ENCODE data around the gene PLAGL1.

The PLAGL1 gene

GRCh38 chr6:144036835-144037195 lies 28.8 kb upstream of the PLAGL1 start:
- H3K4me3 ChIP-seq (replicated peaks in 1 of 2; ENCODE audit: low read depth in 2 of 2, low read length in 2 of 2) = no peak overlapping the region
- no peak for TF ChIP-seq CTCF (IDR thresholded peaks at IDR 0.05; ENCODE audit: low read depth, low read length)
- DNase-seq (ENCODE audit: low read depth in 2 of 2) = no peak

DNA sequence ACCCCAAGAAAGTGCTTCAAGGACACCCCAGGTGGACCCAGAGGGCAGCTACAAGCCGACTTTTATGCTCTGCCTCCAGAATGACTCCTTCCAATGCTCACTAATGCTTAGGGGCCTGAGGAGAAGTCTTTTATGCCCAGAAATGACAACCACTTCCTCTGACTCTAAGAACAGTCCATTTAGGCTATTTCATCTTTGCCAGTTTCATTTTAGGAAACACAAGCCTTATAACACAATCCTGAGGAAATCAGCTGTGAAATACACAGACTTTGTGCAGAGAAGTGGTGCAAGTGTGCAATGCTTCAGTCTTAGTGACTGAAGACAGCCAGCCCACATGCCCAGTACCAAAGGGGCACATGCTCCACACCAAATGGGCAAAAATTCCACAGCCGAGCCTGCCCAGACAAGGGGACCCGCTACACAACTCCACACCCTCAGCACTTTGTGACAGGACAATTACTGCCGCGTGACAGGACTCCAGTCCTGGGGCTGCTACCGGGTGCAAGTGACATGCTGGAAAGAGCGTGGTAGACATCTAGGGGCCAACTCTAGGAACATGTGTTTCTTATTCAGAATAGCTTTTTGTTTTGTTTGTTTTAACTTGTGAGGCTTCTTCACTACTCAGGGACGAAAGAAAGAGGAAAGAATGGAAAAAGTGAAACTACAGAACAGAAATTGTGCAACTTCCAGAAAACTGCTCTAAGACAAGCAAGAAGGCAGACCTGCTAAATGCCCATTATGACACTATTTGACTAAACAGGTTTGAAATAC lies 28.2 kb upstream of the PLAGL1 start:
- peak; percentile 31 to 52 for DNase-seq (ENCODE audit: low read depth in 2 of 2)
- TF ChIP-seq CTCF (IDR thresholded peaks at IDR 0.05; ENCODE audit: low read depth, low read length) = no peak
- peak overlapping the region in 1 of 2 donors; percentile 29 for H3K4me3 ChIP-seq (replicated peaks in 1 of 2; ENCODE audit: low read depth in 2 of 2, low read length in 2 of 2)

DNA sequence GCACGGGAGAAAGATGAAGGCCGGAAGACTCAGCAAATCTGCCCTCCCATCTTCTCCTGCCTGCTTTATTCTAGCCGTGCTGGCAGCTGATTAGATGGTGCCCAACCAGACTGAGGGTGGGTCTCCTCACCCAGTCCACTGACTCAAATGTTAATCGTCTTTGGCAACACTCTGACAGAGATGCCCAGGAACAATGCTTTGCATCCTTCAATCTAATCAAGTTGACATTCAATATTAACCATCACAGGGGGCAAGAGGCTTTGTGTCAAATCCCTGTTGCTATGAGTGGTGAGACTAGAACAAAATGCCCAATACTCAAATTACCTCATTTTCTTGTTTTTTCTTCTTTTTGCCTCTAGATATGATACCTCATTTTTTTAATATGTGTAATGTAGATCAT lies 27.4 kb upstream of the PLAGL1 start:
- no peak for DNase-seq (ENCODE audit: low read depth in 2 of 2)
- no peak for TF ChIP-seq CTCF (IDR thresholded peaks at IDR 0.05; ENCODE audit: low read depth, low read length)
- H3K4me3 ChIP-seq (replicated peaks in 1 of 2; ENCODE audit: low read depth in 2 of 2, low read length in 2 of 2) = no peak overlapping the region

DNA sequence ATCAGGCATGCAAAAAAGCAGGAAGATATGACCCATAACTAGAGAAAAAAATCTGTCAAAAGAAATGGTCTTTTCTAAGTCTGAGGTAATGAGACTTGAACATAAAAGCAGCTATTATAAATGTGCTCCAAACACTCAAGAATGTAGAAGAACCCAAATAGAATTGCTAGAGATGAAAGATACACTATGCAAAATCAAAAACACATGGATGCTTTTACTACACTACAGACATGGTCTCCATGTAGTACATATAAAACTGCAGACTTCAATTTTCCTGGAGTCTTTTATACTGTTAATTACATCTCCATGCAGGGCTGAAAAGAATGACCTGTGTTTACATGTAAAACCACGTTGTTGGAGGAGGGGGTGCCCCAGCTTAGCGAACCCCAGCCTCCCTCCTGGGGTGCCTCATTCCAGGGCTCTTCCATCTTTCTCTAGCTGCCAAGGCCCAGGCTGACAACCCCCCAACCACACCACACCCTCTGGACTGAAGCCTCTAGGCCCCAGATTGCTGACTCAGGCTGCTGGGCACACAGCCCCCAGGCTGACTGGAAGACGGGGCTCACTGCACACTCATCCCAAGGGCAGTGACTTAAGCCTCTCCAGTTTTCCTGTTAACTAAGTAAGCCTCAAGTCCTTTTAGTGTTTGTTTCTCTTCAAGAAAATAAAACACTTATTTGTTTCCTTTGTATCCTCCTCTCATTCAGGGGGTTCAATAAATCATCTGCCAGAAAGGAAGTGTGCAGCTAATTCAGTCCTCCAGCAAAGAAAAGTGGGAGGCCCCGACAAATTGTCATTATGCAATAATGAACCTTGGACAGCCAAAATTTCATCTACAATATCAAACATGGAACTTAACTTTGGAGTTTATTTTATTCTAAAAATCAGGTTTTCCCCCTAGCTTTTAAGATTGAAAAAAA lies 26.0 kb upstream of the PLAGL1 start:
- peak; percentile 46 to 61 for DNase-seq (ENCODE audit: low read depth in 2 of 2)
- TF ChIP-seq CTCF (IDR thresholded peaks at IDR 0.05; ENCODE audit: low read depth, low read length) = no peak
- H3K4me3 ChIP-seq (replicated peaks in 1 of 2; ENCODE audit: low read depth in 2 of 2, low read length in 2 of 2) = no peak overlapping the region

DNA sequence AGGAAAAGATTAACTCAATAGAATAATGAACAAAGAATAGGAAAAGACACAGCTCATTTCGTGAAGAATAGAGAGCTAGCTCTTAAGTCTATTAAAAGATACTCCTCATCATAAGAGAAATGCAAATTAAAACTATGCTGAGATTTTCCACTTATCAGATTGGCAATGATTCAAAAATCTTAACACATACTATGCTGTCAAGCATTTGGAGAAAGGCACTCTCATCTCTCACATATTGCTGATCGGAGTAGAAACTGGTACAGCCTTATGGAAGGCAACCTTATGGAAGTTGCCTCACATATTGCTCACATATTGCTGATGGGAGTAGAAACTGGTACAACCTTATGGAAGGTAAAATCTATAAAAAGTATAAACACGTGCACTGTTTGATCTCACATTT lies 21.4 kb upstream of the PLAGL1 start:
- TF ChIP-seq CTCF (IDR thresholded peaks at IDR 0.05; ENCODE audit: low read depth, low read length) = no peak
- no peak overlapping the region for H3K4me3 ChIP-seq (replicated peaks in 1 of 2; ENCODE audit: low read depth in 2 of 2, low read length in 2 of 2)
- DNase-seq (ENCODE audit: low read depth in 2 of 2) = no peak

- no peak overlapping the region for H3K4me3 ChIP-seq (replicated peaks in 1 of 2; ENCODE audit: low read depth in 2 of 2, low read length in 2 of 2)
- no peak for DNase-seq (ENCODE audit: low read depth in 2 of 2)
- no peak for TF ChIP-seq CTCF (IDR thresholded peaks at IDR 0.05; ENCODE audit: low read depth, low read length)
Measured at GRCh38 chr6:144027932-144028587, 20.0 kb upstream of the PLAGL1 start.

All from cardiac fibroblast (primary cell).